ENCODE measurements around the gene DOCK3. TPM values are rescaled to one million over a fixed set of nuclear protein-coding genes. Genes with fewer than 3 reads are reported as not detected.
"Not testable (repeated sequence)": the region's sequence is repeated elsewhere in the genome, so short reads cannot be mapped to it uniquely, and the experiment has no call there.

Gene DOCK3
- total RNA-seq, 2 experiments from 2014 or later = 0.93 to 1.1 TPM

DNA sequence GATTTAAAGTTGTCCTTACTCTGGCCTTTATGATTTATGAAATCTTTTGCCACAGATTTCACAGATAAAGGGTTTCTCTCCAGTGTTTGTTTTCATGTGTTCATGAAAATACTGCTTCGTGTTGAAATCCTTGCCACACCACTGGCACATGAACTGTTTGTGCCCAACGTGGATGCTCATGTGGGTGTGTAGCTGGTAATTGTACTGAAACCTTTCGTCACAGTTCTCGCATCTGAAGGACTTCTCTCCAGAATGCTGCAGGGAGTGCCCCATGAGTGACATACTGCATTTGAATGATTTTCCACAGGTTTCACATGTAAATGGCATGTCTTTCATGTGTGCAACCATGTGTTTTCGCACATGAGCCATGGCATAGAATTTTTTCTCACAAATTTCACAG is 111.9 kb downstream of the DOCK3 start:
- Mint-ChIP-seq H3K27me3 (no peaks in the 10 kb centered on the region), H3K27ac (no peak overlapping the region), H3K4me3 (no peak overlapping the region), H3K4me1 (ENCODE audit: low read depth) (no peaks in the 10 kb centered on the region), H3K36me3 (ENCODE audit: low read depth) (peaks cover 4% of the 10 kb centered on the region), H3K9me3 (peaks cover 4% of the 10 kb centered on the region)
- no peak for ATAC-seq (ENCODE audit: poor library complexity)
- Histone ChIP-seq H3K9me3 (ENCODE audit: control insufficient read depth in 1 of 2, insufficient read depth in 1 of 2, low read length in 2 of 2) (peaks cover 4 to 6% of the 10 kb centered on the region in 2 experiments), H3K4me1 (ENCODE audit: insufficient read depth, low read length) (no peaks in the 10 kb centered on the region), H3K27ac (ENCODE audit: low read depth in 1 of 2, low read length in 2 of 2) (no peak overlapping the region), H3K36me3 (ENCODE audit: insufficient read depth, low read length) (no peaks in the 10 kb centered on the region), H3K4me3 (ENCODE audit: low read length) (no peak overlapping the region), H3K27me3 (ENCODE audit: control insufficient read depth in 1 of 2, insufficient read depth in 2 of 2, low read length in 2 of 2) (no peaks in the 10 kb centered on the region)
- DNase-seq = no peak
- intact Hi-C loops (cut with DNase I, micrococcal nuclease) = no loop called here
- CTCF ChIA-PET = no interaction called here
- POLR2A ChIA-PET = no interaction called here
- TF ChIP-seq, protein P1, sequence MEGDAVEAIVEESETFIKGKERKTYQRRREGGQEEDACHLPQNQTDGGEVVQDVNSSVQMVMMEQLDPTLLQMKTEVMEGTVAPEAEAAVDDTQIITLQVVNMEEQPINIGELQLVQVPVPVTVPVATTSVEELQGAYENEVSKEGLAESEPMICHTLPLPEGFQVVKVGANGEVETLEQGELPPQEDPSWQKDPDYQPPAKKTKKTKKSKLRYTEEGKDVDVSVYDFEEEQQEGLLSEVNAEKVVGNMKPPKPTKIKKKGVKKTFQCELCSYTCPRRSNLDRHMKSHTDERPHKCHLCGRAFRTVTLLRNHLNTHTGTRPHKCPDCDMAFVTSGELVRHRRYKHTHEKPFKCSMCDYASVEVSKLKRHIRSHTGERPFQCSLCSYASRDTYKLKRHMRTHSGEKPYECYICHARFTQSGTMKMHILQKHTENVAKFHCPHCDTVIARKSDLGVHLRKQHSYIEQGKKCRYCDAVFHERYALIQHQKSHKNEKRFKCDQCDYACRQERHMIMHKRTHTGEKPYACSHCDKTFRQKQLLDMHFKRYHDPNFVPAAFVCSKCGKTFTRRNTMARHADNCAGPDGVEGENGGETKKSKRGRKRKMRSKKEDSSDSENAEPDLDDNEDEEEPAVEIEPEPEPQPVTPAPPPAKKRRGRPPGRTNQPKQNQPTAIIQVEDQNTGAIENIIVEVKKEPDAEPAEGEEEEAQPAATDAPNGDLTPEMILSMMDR (IDR thresholded peaks at IDR 0.05) = no peak

DNA sequence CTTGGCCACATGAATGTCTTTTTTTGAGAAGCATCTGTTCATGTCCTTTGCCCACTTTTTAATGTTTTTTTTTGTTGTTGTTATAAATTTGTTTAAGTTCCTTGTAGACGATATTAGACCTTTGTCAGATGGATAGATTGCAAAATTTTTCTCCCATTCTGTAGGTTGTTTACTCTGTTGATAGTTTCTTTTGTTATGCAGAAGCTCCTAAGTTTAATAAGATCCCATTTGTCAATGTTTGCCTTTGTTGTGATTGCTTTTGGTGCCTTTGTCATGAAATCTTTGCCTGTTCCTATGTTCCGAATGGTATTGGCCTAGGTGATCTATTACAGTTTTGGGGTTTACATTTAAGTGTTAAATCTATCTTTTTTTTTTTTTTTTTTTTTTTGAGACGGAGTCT is 116.2 kb downstream of the DOCK3 start:
- H3K27me3 ChIP-seq (ENCODE audit: control insufficient read depth in 1 of 2, insufficient read depth in 2 of 2, low read length in 2 of 2); POLR2A ChIA-PET; H3K27me3 Mint-ChIP-seq; H3K4me1 ChIP-seq (ENCODE audit: insufficient read depth, low read length); DNase-seq; H3K4me1 Mint-ChIP-seq (ENCODE audit: low read depth); H3K9me3 Mint-ChIP-seq; H3K4me3 Mint-ChIP-seq; H3K36me3 Mint-ChIP-seq (ENCODE audit: low read depth); CTCF ChIA-PET; H3K4me3 ChIP-seq (ENCODE audit: low read length); H3K27ac ChIP-seq (ENCODE audit: low read depth in 1 of 2, low read length in 2 of 2); H3K27ac Mint-ChIP-seq; intact Hi-C loops (cut with DNase I, micrococcal nuclease); H3K9me3 ChIP-seq (ENCODE audit: control insufficient read depth in 1 of 2, insufficient read depth in 1 of 2, low read length in 2 of 2); H3K36me3 ChIP-seq (ENCODE audit: insufficient read depth, low read length); ATAC-seq (ENCODE audit: poor library complexity): not testable (repeated sequence)

DNA sequence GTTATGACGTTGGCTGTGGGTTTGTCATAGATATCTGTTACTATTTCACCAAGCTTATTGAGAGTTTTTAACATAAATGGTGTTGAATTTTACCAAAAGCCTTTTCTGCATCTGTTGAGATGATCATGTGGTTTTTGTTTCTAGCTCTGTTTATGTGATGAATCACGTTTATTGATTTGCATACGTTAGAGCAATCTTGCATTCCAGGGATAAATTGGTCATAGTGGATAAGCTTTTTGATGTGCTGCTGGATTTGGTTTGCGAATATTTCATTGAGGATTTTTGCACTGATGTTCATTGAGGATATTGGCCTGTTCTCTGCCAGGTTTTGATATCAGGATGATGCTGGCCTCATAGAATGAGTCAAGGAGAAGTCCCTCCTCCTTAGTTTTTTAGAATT is 117.8 kb downstream of the DOCK3 start:
- peaks cover 0 to 4% of the 10 kb centered on the region in 2 experiments for H3K9me3 ChIP-seq (ENCODE audit: control insufficient read depth in 1 of 2, insufficient read depth in 1 of 2, low read length in 2 of 2)
- ATAC-seq (ENCODE audit: poor library complexity) (no peak), DNase-seq (no peak)
- POLR2A ChIA-PET = no interaction called here
- H3K27me3 ChIP-seq (ENCODE audit: control insufficient read depth in 1 of 2, insufficient read depth in 2 of 2, low read length in 2 of 2) = no peaks in the 10 kb centered on the region
- CTCF ChIA-PET = no interaction called here
- no peaks in the 10 kb centered on the region for H3K4me1 ChIP-seq (ENCODE audit: insufficient read depth, low read length)
- Mint-ChIP-seq H3K36me3 (ENCODE audit: low read depth) (no peaks in the 10 kb centered on the region), H3K27me3 (peaks cover 10% of the 10 kb centered on the region), H3K9me3 (no peaks in the 10 kb centered on the region), H3K4me1 (ENCODE audit: low read depth) (no peaks in the 10 kb centered on the region), H3K27ac (no peak overlapping the region), H3K4me3 (no peak overlapping the region)
- no peak overlapping the region for H3K27ac ChIP-seq (ENCODE audit: low read depth in 1 of 2, low read length in 2 of 2)
- intact Hi-C loops (cut with DNase I, micrococcal nuclease) = no loop called here
- TF ChIP-seq, protein P1 (IDR thresholded peaks at IDR 0.05) = no peak
- no peak overlapping the region for H3K4me3 ChIP-seq (ENCODE audit: low read length)
- no peaks in the 10 kb centered on the region for H3K36me3 ChIP-seq (ENCODE audit: insufficient read depth, low read length)

DNA sequence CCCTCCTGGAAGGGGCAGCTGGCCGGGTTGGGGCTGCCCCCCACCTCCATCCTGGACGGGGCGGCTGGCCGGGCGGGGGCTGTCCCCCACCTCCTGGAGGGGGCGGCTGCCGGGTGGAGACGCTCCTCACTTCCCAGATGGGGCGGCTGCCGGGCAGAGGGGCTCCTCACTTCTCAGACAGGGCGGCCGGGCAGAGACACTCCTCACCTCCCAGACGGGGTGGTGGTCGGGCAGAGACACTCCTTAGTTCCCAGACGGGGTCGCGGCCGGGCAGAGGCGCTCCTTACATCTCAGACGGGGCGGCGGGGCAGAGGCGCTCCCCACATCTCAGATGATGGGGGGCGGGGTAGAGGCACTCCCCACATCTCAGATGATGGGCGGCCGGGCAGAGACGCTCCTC is 129.1 kb downstream of the DOCK3 start:
- CTCF ChIA-PET; H3K4me3 Mint-ChIP-seq; H3K27me3 ChIP-seq (ENCODE audit: control insufficient read depth in 1 of 2, insufficient read depth in 2 of 2, low read length in 2 of 2); H3K4me1 ChIP-seq (ENCODE audit: insufficient read depth, low read length); H3K27ac Mint-ChIP-seq; DNase-seq; H3K36me3 ChIP-seq (ENCODE audit: insufficient read depth, low read length); ATAC-seq (ENCODE audit: poor library complexity); H3K4me3 ChIP-seq (ENCODE audit: low read length); H3K27me3 Mint-ChIP-seq; H3K27ac ChIP-seq (ENCODE audit: low read depth in 1 of 2, low read length in 2 of 2); intact Hi-C loops (cut with DNase I, micrococcal nuclease); H3K4me1 Mint-ChIP-seq (ENCODE audit: low read depth); POLR2A ChIA-PET: not testable (repeated sequence)
- peaks cover 29% of the 10 kb centered on the region for H3K9me3 Mint-ChIP-seq
- H3K9me3 ChIP-seq (ENCODE audit: control insufficient read depth in 1 of 2, insufficient read depth in 1 of 2, low read length in 2 of 2) = peaks cover 23 to 33% of the 10 kb centered on the region in 2 experiments
- H3K36me3 Mint-ChIP-seq (ENCODE audit: low read depth) = peaks cover 11% of the 10 kb centered on the region

DNA sequence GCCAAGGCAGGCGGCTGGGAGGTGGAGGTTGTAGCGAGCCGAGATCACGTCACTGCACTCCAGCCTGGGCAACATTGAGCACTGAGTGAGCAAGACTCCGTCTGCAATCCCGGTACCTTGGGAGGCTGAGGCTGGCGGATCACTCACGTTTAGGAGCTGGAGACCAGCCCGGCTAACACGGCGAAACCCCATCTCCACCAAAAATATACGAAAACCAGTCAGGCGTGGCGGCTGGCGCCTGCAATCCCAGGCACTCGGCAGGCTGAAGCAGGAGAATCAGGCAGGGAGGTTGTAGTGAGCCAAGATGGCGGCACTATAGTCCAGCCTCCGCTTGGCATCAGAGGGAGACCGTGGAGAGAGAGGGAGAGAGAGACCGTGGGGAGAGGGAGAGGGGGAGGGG is 129.6 kb downstream of the DOCK3 start:
- H3K27ac ChIP-seq (ENCODE audit: low read depth in 1 of 2, low read length in 2 of 2); H3K27me3 ChIP-seq (ENCODE audit: control insufficient read depth in 1 of 2, insufficient read depth in 2 of 2, low read length in 2 of 2); CTCF ChIA-PET; H3K4me3 ChIP-seq (ENCODE audit: low read length); H3K36me3 Mint-ChIP-seq (ENCODE audit: low read depth); intact Hi-C loops (cut with DNase I, micrococcal nuclease); DNase-seq; H3K27me3 Mint-ChIP-seq; H3K36me3 ChIP-seq (ENCODE audit: insufficient read depth, low read length); H3K4me3 Mint-ChIP-seq; H3K27ac Mint-ChIP-seq; ATAC-seq (ENCODE audit: poor library complexity); H3K4me1 ChIP-seq (ENCODE audit: insufficient read depth, low read length); POLR2A ChIA-PET; H3K4me1 Mint-ChIP-seq (ENCODE audit: low read depth): not testable (repeated sequence)
- H3K9me3 Mint-ChIP-seq = peaks cover 25% of the 10 kb centered on the region
- peaks cover 23 to 33% of the 10 kb centered on the region in 2 experiments for H3K9me3 ChIP-seq (ENCODE audit: control insufficient read depth in 1 of 2, insufficient read depth in 1 of 2, low read length in 2 of 2)
